Neural cell (in vitro differentiated cells): ENCODE data around the gene SERPINI1. TPM values are rescaled to one million over a fixed set of nuclear protein-coding genes. Genes with fewer than 3 reads are reported as not detected.

Experiments
- H2AFZ ChIP-seq: fragments of 200-600, 300-800 bp; sonication (generic), shearing (Covaris generic); 2 replicates; pipeline ENCODE4 v1.6.0; 2014; ENCODE audit warnings: low read depth, mild to moderate bottlenecking, antibody characterized with exemption, low read length, moderate library complexity
- H3F3A ChIP-seq: fragments of 200-600 bp; shearing (Covaris generic); 2 replicates; pipeline ENCODE4 v1.6.1; 2016; ENCODE audit warnings: mild to moderate bottlenecking, moderate library complexity, mixed read lengths, antibody characterized with exemption, low read length; ENCODE audit not compliant: insufficient read depth, poor library complexity, severe bottlenecking
- H3K27ac ChIP-seq: fragments of 200-600, 300-800 bp; sonication (generic), shearing (Covaris generic); 2 replicates; pipeline ENCODE4 v1.5.1; 2014; ENCODE audit warnings: mild to moderate bottlenecking, low read length, moderate library complexity
- H3K27me3 ChIP-seq: fragments of 300-800, 200-600 bp; sonication (generic), shearing (Covaris generic); 2 replicates; pipeline ENCODE4 v1.6.0; 2014; ENCODE audit warnings: mild to moderate bottlenecking, low read depth, low read length, moderate library complexity; ENCODE audit not compliant: insufficient read depth
- H3K36me3 ChIP-seq: fragments of 300-800, 200-600 bp; sonication (generic), shearing (Covaris generic); 2 replicates; pipeline ENCODE4 v1.5.1; 2014; ENCODE audit warnings: mild to moderate bottlenecking, antibody characterized with exemption, low read length, moderate library complexity; ENCODE audit not compliant: insufficient read depth
- H3K4me2 ChIP-seq: fragments of 300-800, 200-600 bp; sonication (generic), shearing (Covaris generic); 2 replicates; pipeline ENCODE4 v1.6.0; 2014; ENCODE audit warnings: mild to moderate bottlenecking, low read length
- H3K4me3 ChIP-seq: fragments of 300-800, 200-600 bp; sonication (generic), shearing (Covaris generic); 2 replicates; pipeline ENCODE4 v1.5.1; 2014; ENCODE audit warnings: mild to moderate bottlenecking, low read length, moderate library complexity
- H3K79me2 ChIP-seq: fragments of 200-600 bp; shearing (Covaris generic); replicated peaks from 2 replicates; pipeline ENCODE4 v1.6.0; 2014; ENCODE audit warnings: mild to moderate bottlenecking, low read length, moderate library complexity; ENCODE audit not compliant: insufficient read depth
- H3K9ac ChIP-seq: fragments of 300-800, 200-600 bp; sonication (generic), shearing (Covaris generic); 2 replicates; pipeline ENCODE4 v1.6.1; 2016; ENCODE audit warnings: mild to moderate bottlenecking, low read length, mixed read lengths
- H3K9me2 ChIP-seq: fragments of 200-600 bp; shearing (Covaris generic); 2 replicates; pipeline ENCODE4 v1.6.1; 2016; ENCODE audit warnings: mild to moderate bottlenecking, low read length, mixed read lengths; ENCODE audit not compliant: insufficient read depth
- H3K9me3 ChIP-seq: fragments of 200-600, 300-800 bp; sonication (generic), shearing (Covaris generic); 2 replicates; pipeline ENCODE4 v1.6.1; 2016; ENCODE audit warnings: mild to moderate bottlenecking, mixed run types, low read length, moderate library complexity, mixed read lengths
- H4K20me1 ChIP-seq: fragments of 200-600 bp; shearing (Covaris generic); 2 replicates; pipeline ENCODE4 v1.6.1; 2016; ENCODE audit warnings: mild to moderate bottlenecking, mixed run types; ENCODE audit not compliant: insufficient read depth
- CTCF ChIP-seq: fragments of 450-650 bp; IDR thresholded peaks from 2 replicates; pipeline ENCODE4 v1.5.1; 2014; ENCODE audit warnings: antibody characterized with exemption, mild to moderate bottlenecking, moderate library complexity; ENCODE audit not compliant: poor library complexity, severe bottlenecking
- EP300 ChIP-seq: fragments of 450-650 bp; conservative IDR thresholded peaks from 2 replicates; pipeline ENCODE4 v1.6.1; 2014; ENCODE audit warnings: antibody characterized with exemption, mild to moderate bottlenecking, moderate library complexity; ENCODE audit not compliant: poor library complexity, severe bottlenecking
- EZH2 ChIP-seq: fragments of 200-600, 300-800 bp; shearing (Covaris generic), sonication (generic); IDR thresholded peaks from 2 replicates; pipeline ENCODE4 v1.6.1; 2014; ENCODE audit warnings: antibody characterized with exemption, low read length, borderline replicate concordance, mild to moderate bottlenecking; ENCODE audit not compliant: insufficient read depth, poor library complexity, severe bottlenecking
- MXI1 ChIP-seq: fragments of 450-650 bp; conservative IDR thresholded peaks from 2 replicates; pipeline ENCODE4 v1.6.1; 2014; ENCODE audit warnings: antibody characterized with exemption, mild to moderate bottlenecking; ENCODE audit not compliant: poor library complexity, severe bottlenecking
- POLR2AphosphoS5 ChIP-seq: IDR thresholded peaks from 2 replicates; pipeline ENCODE4 v1.6.1; 2012
- RAD21 ChIP-seq: fragments of 450-650 bp; conservative IDR thresholded peaks from 2 replicates; pipeline ENCODE4 v1.6.1; 2014; ENCODE audit warnings: antibody characterized with exemption, mild to moderate bottlenecking, moderate library complexity
- REST ChIP-seq: IDR thresholded peaks from 2 replicates; pipeline ENCODE4 v1.6.1; 2012; ENCODE audit warnings: borderline replicate concordance
- SMC3 ChIP-seq: fragments of 450-650 bp; conservative IDR thresholded peaks from 2 replicates; pipeline ENCODE4 v1.6.1; 2014; ENCODE audit warnings: antibody characterized with exemption, mild to moderate bottlenecking, moderate library complexity; ENCODE audit not compliant: poor library complexity
- TAF1 ChIP-seq: IDR thresholded peaks from 2 replicates; pipeline ENCODE4 v1.6.1; 2012; ENCODE audit warnings: low read depth
- polyA plus RNA-seq: library from polyadenylated mRNA; depleted of rRNA; stranded (reverse); fragments of >200 nt; gene quantifications from 2 replicates; pipeline ENCODE4 v1.2.3, GENCODE V29; 2014

SERPINI1 gene
- polyA plus RNA-seq, 1 donor from 2014 or later = 150 TPM

GRCh38 chr3:167728632-167729323 is 6.7 kb upstream of the SERPINI1 start:
- no peaks in the 10 kb centered on the region for H3K9me2 ChIP-seq
- no peaks in the 10 kb centered on the region for H3F3A ChIP-seq
- no peaks in the 10 kb centered on the region for H3K36me3 ChIP-seq
- no peak overlapping the region for H3K4me3 ChIP-seq
- H2AFZ ChIP-seq = no peak overlapping the region
- no peaks in the 10 kb centered on the region for H4K20me1 ChIP-seq
- TF ChIP-seq EP300 = no peak
- TF ChIP-seq POLR2AphosphoS5 = no peak
- no peak for TF ChIP-seq REST
- TF ChIP-seq SMC3 = no peak
- no peak for TF ChIP-seq EZH2
- TF ChIP-seq CTCF = no peak
- no peak for TF ChIP-seq TAF1
- no peak for TF ChIP-seq RAD21
- TF ChIP-seq MXI1 = no peak
- H3K9ac ChIP-seq = no peak overlapping the region
- no peak overlapping the region for H3K4me2 ChIP-seq
- H3K27ac ChIP-seq = no peak overlapping the region
- no peaks in the 10 kb centered on the region for H3K27me3 ChIP-seq
- H3K79me2 ChIP-seq = peaks cover 86% of the 10 kb centered on the region
- H3K9me3 ChIP-seq = no peaks in the 10 kb centered on the region

GRCh38 chr3:167729591-167729990 is 5.9 kb upstream of the SERPINI1 start:
- H3K4me2 ChIP-seq = no peak overlapping the region
- no peaks in the 10 kb centered on the region for H4K20me1 ChIP-seq
- no peak overlapping the region for H3K27ac ChIP-seq
- H3K9ac ChIP-seq = no peak overlapping the region
- H3K79me2 ChIP-seq = peaks cover 90% of the 10 kb centered on the region
- no peaks in the 10 kb centered on the region for H3K9me3 ChIP-seq
- H3F3A ChIP-seq = no peaks in the 10 kb centered on the region
- no peak overlapping the region for H3K4me3 ChIP-seq
- H2AFZ ChIP-seq = no peak overlapping the region
- no peaks in the 10 kb centered on the region for H3K36me3 ChIP-seq
- TF ChIP-seq REST (no peak), SMC3 (no peak), EP300 (no peak), TAF1 (no peak), CTCF (no peak), RAD21 (no peak), MXI1 (no peak), POLR2AphosphoS5 (no peak), EZH2 (no peak)
- H3K27me3 ChIP-seq = no peaks in the 10 kb centered on the region
- H3K9me2 ChIP-seq = no peaks in the 10 kb centered on the region
